Activated CD8-positive, alpha-beta memory T cell treated with anti-CD3 and anti-CD28 coated beads for 48 hours (primary cell): ENCODE measurements around the gene UBE2O.
A peak's percentile ranks its signal among the peaks of the same experiment; 100 is the strongest.

Experiments used
- DNase-seq, 3 experiments: peaks; one replicate each; pipeline ENCODE4 v3.0.0-alpha.2; 2020; ENCODE audit warnings: low read depth in 2 of 3, low spot score in 2 of 3

UBE2O gene

GRCh38 chr17:76452660-76453430 lies at the start of gene UBE2O:
UBE2O (minus strand) TSS chr17:76453152; CDS start chr17:76453141, 11 bp downstream.
- DNase-seq, result peak; percentile 83 to 85 (median 84)

- DNase-seq, result no peak
Measured at GRCh38 chr17:76501827-76502307, 48.9 kb upstream of the UBE2O start.

- peak; percentile 92 to 97 (median 94) for DNase-seq
Measured at GRCh38 chr17:76501018-76501826, 48.3 kb upstream of the UBE2O start, which contains the start of gene RHBDF2. RHBDF2 (minus strand) TSS chr17:76501423; CDS start chr17:76481524, 19,899 bp downstream.

- no peak for DNase-seq
Measured at GRCh38 chr17:76500747-76501017, 47.7 kb upstream of the UBE2O start.

DNA sequence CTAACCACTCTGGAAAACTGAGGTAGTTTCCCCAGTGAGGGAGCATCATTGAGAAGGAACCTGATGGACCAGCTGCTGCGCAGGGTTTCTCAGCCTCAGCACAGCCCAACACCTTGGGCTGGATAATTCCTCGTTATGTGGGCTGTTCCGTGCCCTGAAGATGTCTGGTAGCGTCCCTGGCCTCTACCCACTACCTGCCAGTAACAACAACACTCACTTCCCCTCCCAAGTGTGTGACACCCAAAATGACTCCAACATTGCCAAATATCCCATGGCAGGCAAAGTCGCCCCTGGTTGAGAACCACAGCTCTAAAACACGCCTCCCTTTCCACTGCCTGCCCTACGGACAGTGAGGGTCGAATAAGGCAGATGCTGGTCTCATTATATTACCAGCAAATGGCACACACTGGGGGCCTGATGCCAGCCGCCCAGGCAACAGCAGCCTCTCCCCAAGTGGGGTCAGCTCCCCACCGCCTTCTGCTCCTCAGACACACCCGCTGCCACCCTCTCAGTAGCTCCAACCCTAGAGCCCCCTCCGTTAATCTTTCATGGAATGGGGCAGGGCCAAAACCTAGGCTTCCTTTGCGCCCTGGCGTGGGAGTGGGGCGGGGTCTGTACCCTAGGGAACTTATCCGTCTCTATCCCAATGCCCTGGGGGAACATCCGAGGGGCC lies 47.3 kb upstream of the UBE2O start:
- no peak for DNase-seq

- no peak for DNase-seq
Measured at GRCh38 chr17:76499267-76499667, 46.3 kb upstream of the UBE2O start.

- no peak for DNase-seq
Measured at GRCh38 chr17:76498876-76499251, 45.9 kb upstream of the UBE2O start.

DNA sequence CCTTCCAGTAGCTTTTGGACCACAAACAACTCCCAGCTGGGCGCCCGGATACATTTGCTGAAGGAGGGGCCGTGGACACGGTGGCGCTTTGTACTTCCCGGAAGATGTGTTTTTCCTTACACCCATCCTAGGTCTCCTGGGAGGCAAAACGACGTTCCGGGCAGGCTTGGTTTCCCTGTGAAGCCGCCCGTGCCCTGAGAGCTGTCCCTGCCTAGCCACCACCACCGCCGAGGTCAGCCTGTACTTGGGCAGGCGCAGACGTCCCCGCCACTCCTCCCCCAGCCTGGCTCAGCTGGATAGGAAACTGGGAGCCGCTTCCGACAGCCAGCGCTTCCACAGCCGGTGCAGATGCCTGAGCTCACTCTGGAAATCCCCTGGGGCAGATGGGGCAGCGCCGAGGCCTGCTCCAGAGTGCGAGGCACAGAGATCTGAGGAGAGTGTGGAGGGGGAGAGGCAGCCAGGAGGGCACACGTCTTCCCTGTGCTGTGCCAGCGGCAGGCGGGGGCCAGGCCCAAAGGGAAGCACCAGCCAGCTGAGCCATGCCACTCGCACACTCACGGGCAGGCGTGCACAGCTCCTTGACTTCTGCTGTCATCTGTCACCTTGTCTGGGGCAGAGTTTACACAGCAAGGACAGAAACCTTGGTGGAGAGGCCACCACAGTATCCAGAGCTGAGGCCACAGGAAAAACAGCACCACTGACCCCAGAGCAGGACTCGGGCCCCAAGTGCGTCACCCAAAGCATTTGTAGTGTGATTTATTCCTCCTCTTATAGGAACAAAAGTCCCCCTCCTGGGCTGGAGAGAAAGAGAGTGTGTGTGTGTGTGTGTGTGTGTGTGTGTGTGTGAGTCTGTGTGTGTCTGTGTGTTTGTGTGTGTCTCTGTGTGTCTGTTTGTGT lies 45.3 kb upstream of the UBE2O start:
- no peak for DNase-seq

DNA sequence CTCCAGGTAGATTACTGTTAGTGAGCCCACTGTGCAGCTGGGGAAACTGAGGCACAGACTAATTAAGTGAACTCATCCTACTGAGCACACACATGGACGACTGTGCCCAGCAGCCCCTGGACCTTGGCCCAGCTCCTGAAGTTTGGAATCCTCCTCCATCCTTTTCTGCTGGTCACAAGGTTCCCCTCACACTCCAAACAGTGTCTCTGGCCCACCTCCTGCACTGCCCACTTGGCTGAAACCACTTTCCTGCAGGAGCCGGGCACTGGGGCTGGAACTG lies 44.7 kb upstream of the UBE2O start:
- DNase-seq, result no peak

DNA sequence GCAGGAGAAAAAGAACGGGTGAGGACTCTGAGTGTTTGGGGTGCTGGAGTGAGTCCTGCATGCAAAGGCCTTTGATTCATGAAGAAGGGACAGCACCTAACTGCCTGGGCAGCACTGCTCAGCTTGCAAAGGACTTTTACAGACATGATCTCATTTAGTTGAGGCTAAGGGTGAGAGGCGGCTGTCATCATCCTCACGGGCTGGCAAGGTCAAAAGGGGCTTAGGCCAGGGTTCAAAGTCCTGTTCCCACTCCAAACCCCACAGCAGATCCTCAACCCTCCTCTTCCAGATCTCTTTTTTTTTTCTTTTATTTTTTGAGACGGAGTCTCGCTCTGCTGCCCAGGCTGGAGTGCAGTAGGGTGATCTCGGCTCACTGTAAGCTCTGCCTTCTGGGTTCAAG lies 43.5 kb upstream of the UBE2O start:
- no peak for DNase-seq

- DNase-seq, result no peak
Measured at GRCh38 chr17:76495663-76496400, 42.9 kb upstream of the UBE2O start.

- no peak for DNase-seq
Measured at GRCh38 chr17:76493505-76494167, 40.7 kb upstream of the UBE2O start.

- DNase-seq, result peak in 1 of 3 experiments; percentile 42
Measured at GRCh38 chr17:76492989-76493501, 40.1 kb upstream of the UBE2O start.

GRCh38 chr17:76492123-76492988 lies 39.4 kb upstream of the UBE2O start:
- DNase-seq, result no peak

DNA sequence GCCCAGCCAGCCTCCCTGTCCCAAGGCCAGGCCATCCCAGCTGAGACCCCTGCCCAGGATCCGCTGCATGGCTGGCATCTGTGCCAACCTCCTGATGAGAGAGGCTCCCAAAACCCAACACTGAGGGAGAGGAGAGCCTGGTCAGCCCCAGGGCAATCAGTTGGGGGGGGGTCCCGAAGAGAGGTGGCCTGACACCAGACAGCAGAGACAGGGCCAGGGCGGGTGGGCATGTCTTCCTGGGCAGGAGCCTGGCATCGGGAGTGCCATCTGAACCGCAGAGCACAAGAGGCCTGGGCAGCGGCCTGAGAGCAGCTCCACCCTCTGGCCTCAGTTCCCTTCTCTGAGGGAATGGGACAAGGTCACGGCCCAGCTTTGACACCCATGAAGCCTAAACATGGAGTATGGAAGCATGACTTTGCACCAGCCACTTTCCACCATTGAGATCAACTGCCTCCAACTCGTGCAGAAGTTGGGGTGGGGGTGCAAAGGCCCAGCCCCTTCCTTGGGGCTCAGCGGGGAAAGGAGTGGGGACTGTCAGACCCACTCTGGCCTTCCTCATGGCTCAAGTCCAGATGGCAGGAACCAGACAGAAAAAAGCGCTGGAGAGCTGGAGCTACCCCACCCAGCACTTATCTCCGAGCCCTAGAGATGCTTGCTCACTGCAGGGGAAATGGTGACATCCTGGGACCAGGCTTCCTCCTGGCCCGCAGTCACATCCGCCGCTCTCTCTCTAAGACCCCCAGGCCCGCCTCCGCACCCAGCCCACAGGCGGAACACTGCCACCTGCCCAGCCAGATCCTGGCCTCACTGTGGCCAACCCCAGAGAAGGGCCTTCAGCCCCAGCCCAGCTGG lies 38.5 kb upstream of the UBE2O start:
- no peak for DNase-seq

DNA sequence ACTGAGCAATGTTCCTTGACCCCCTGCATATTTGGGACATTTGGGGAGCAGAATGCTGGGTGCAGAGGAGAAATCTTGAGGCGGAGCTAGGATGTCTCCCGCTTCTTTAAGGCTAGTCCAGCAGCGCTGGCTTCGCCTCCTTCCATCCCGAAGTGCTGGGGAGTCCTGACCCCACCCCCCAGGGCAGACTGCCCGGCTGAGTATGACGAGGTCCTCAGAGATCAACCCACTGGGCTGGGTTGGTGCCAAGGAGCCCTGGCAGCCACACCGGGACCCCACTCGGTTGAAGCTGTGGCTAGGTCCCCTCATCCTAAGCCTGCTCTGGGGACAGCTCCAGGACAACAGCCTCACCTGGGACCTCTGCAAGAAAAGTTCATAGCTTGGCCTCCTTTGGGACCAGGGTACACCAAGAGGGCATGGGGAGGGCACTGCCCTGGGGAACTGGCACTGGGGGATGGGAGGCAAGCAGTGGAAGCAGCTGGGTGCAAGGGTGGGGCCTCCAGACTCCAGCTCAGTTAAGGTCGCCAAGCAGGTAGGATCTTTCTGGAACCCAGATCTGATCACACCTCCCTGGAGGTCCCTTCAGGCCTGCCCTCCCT lies 37.3 kb upstream of the UBE2O start:
- no peak for DNase-seq

DNA sequence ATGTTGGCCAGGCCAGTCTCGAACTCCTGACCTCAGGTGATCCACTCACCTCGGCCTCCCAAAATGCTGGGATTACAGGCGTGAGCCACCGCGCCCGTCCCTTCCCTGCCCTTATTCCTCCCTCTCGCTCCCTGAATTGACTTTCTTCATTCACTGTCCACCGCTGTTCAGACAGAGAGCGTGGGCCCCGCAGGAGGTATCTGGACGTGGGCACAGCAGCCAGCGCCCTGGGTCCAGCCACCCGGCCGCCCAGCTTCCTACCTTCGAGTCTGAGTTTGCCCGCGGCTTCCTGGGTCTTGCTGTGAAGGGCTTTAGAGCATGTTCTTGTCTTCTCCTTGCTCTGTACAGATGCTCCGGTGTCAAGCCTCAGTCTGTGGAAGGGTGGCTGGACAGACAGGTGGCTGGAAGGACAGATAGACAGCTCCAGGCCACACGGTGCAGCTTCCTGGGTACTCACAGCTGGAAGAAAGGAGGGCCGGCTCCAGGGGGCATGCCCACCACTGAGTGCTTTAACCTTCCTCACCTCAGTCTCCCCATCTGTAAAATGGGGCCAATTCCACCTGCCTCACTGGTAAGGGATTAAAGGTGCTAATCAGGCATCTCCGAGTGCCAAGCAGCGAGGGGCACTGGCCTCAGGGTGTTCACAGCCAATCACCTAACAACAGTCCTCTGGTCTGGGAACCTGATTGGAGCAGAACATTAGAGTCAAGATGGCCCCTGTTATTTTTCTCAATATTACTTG lies 34.7 kb upstream of the UBE2O start:
- no peak for DNase-seq
